H9 (cell line): Measurements from ENCODE around the gene CCNL1. TPM values are rescaled to one million over a fixed set of nuclear protein-coding genes. Genes with fewer than 3 reads are reported as not detected.

Experiments
- DNase-seq: peaks from one replicate; pipeline ENCODE4 v3.0.0-alpha.2; 2017
- H2AFZ ChIP-seq: one replicate; pipeline ENCODE4 v1.6.1; 2013; ENCODE audit warnings: mild to moderate bottlenecking, low read length, control low read depth, moderate library complexity
- H2AK5ac ChIP-seq: 2 replicates; pipeline ENCODE4 v1.6.1; 2013; ENCODE audit warnings: low read length, control low read depth, mixed read lengths; ENCODE audit not compliant: insufficient read length
- H2BK120ac ChIP-seq: one replicate; pipeline ENCODE4 v1.6.1; 2013; ENCODE audit warnings: low read depth, mild to moderate bottlenecking, low read length, control low read depth, inconsistent platforms; ENCODE audit not compliant: poor library complexity, severe bottlenecking
- H2BK12ac ChIP-seq: 2 replicates; pipeline ENCODE4 v1.6.1; 2013; ENCODE audit warnings: low read length, control low read depth, mixed read lengths, low read depth; ENCODE audit not compliant: insufficient read length
- H2BK15ac ChIP-seq: 2 replicates; pipeline ENCODE4 v1.6.1; 2013; ENCODE audit warnings: low read depth, low read length, control low read depth
- H2BK20ac ChIP-seq: one replicate; pipeline ENCODE4 v1.6.1; 2013; ENCODE audit warnings: low read depth, mild to moderate bottlenecking, low read length, control low read depth, inconsistent platforms; ENCODE audit not compliant: poor library complexity, severe bottlenecking
- H2BK5ac ChIP-seq: 2 replicates; pipeline ENCODE4 v1.6.1; 2013; ENCODE audit warnings: low read length, control low read depth, mixed read lengths; ENCODE audit not compliant: insufficient read length
- H3K14ac ChIP-seq: 2 replicates; pipeline ENCODE4 v1.6.1; 2013; ENCODE audit warnings: low read length, control low read depth; ENCODE audit not compliant: insufficient read depth
- H3K18ac ChIP-seq: 2 replicates; pipeline ENCODE4 v1.6.1; 2013; ENCODE audit warnings: low read depth, mild to moderate bottlenecking, mixed read lengths, low read length, control low read depth; ENCODE audit not compliant: insufficient read length
- H3K23ac ChIP-seq: 2 replicates; pipeline ENCODE4 v1.6.1; 2013; ENCODE audit warnings: low read length, control low read depth, mixed read lengths, low read depth; ENCODE audit not compliant: insufficient read length
- H3K23me2 ChIP-seq: 2 replicates; pipeline ENCODE4 v1.6.1; 2013; ENCODE audit warnings: low read depth, mild to moderate bottlenecking, mixed read lengths, low read length, control low read depth; ENCODE audit not compliant: insufficient read length, poor library complexity, severe bottlenecking
- H3K27ac ChIP-seq: 2 replicates; pipeline ENCODE4 v1.5.1; 2013; ENCODE audit warnings: low read length, control low read depth, mixed read lengths, low read depth; ENCODE audit not compliant: insufficient read length
- H3K27me3 ChIP-seq: 2 replicates; pipeline ENCODE4 v1.6.1; 2013; ENCODE audit warnings: low read length, control low read depth, inconsistent platforms; ENCODE audit not compliant: insufficient read depth
- H3K4ac ChIP-seq: 2 replicates; pipeline ENCODE4 v1.6.1; 2013; ENCODE audit warnings: low read depth, mild to moderate bottlenecking, control low read depth, inconsistent platforms, low read length, moderate library complexity
- H3K4me1 ChIP-seq: 2 replicates; pipeline ENCODE4 v1.6.1; 2013; ENCODE audit warnings: low read length, control low read depth, inconsistent platforms; ENCODE audit not compliant: insufficient read depth
- H3K4me2 ChIP-seq: 2 replicates; pipeline ENCODE4 v1.6.1; 2013; ENCODE audit warnings: low read length, control low read depth, mixed read lengths; ENCODE audit not compliant: insufficient read length, insufficient read depth
- H3K56ac ChIP-seq: 2 replicates; pipeline ENCODE4 v1.6.1; 2013; ENCODE audit warnings: low read depth, mild to moderate bottlenecking, mixed read lengths, low read length, control low read depth; ENCODE audit not compliant: insufficient read length
- H3K79me1 ChIP-seq: 2 replicates; pipeline ENCODE4 v1.6.1; 2013; ENCODE audit warnings: low read depth, mild to moderate bottlenecking, moderate library complexity, low read length, control low read depth, inconsistent platforms; ENCODE audit not compliant: insufficient read depth, poor library complexity, severe bottlenecking
- H3K79me2 ChIP-seq: 2 replicates; pipeline ENCODE4 v1.6.1; 2013; ENCODE audit warnings: low read length, control low read depth, inconsistent platforms; ENCODE audit not compliant: insufficient read depth
- H3K9ac ChIP-seq: 2 replicates; pipeline ENCODE4 v1.6.1; 2013; ENCODE audit warnings: low read length, control low read depth, mixed read lengths; ENCODE audit not compliant: insufficient read length; ENCODE audit errors: extremely low read depth
- H3K9me3 ChIP-seq: one replicate; pipeline ENCODE4 v1.6.1; 2013; ENCODE audit warnings: low read depth, low read length, inconsistent platforms; ENCODE audit not compliant: control insufficient read depth
- H3T11ph ChIP-seq: one replicate; pipeline ENCODE4 v1.6.1; 2013; ENCODE audit warnings: mild to moderate bottlenecking, low read length, control low read depth, inconsistent platforms
- H4K20me1 ChIP-seq: one replicate; pipeline ENCODE4 v1.6.1; 2013; ENCODE audit not compliant: control insufficient read depth, insufficient read length, insufficient read depth
- H4K5ac ChIP-seq: 2 replicates; pipeline ENCODE4 v1.6.1; 2013; ENCODE audit warnings: low read depth, mild to moderate bottlenecking, mixed read lengths, low read length, control low read depth; ENCODE audit not compliant: insufficient read length
- H4K8ac ChIP-seq: replicated peaks from 2 replicates; pipeline ENCODE4 v1.6.1; 2013; ENCODE audit warnings: low read length, control low read depth, mixed read lengths, low read depth; ENCODE audit not compliant: insufficient read length
- H4K91ac ChIP-seq: 2 replicates; pipeline ENCODE4 v1.6.1; 2013; ENCODE audit warnings: low read depth, mild to moderate bottlenecking, moderate library complexity, mixed read lengths, low read length, control low read depth; ENCODE audit not compliant: insufficient read length
- H3K27ac Mint-ChIP-seq, 3 experiments: 2 replicates in 2 of 3; 3 replicates in 1 of 3; pipeline ENCODE4 v1.8.0; 2020 to 2021; ENCODE audit warnings: mixed read lengths in 3 of 3, mild to moderate bottlenecking in 1 of 3, moderate library complexity in 1 of 3
- H3K27me3 Mint-ChIP-seq: 2 replicates; pipeline ENCODE4 v1.8.0; 2021; ENCODE audit warnings: low read depth, mild to moderate bottlenecking, moderate library complexity, mixed read lengths
- H3K36me3 Mint-ChIP-seq, 3 experiments: 2 replicates in 2 of 3; 3 replicates in 1 of 3; pipeline ENCODE4 v1.8.0; 2020 to 2021; ENCODE audit warnings: low read depth in 3 of 3, mixed read lengths in 3 of 3; ENCODE audit not compliant: insufficient read depth in 1 of 3
- H3K4me1 Mint-ChIP-seq, 2 experiments: 2 replicates each; pipeline ENCODE4 v1.8.0; 2020; ENCODE audit warnings: mixed read lengths in 2 of 2
- H3K4me3 Mint-ChIP-seq, 2 experiments: 2 replicates in 1 of 2; 3 replicates in 1 of 2; pipeline ENCODE4 v1.8.0; 2020 to 2021; ENCODE audit warnings: mild to moderate bottlenecking in 2 of 2, mixed read lengths in 2 of 2, moderate library complexity in 1 of 2
- H3K9me3 Mint-ChIP-seq, 2 experiments: 2 replicates in 1 of 2; 3 replicates in 1 of 2; pipeline ENCODE4 v1.8.0; 2020; ENCODE audit warnings: mild to moderate bottlenecking in 2 of 2, mixed read lengths in 2 of 2, moderate library complexity in 1 of 2
- WGBS: extraction: QIAGEN DNeasy Blood & Tissue Kit; methylation state at CpG from one replicate; pipeline ENCODE4 v1.1.7; 2013; ENCODE audit warnings: missing lambda C conversion rate, low lambda C conversion rate, mixed read lengths; ENCODE audit not compliant: insufficient read length; ENCODE audit errors: extremely low coverage; 5-methylcytosine and 5-hydroxymethylcytosine counted together
- total RNA-seq: library from RNA; stranded (reverse); gene quantifications from 2 replicates; pipeline ENCODE4 v1.2.1, GENCODE V29; 2021
- TF ChIP-seq, protein P1 (sequence below): fragments of 200-600 bp; sonication (generic); conservative IDR thresholded peaks from 3 replicates; pipeline ENCODE4 v1.8.0; 2021; ENCODE audit warnings: antibody characterized with exemption, mild to moderate bottlenecking

Gene CCNL1
- total RNA-seq, 1 experiment from 2014 or later = 103 TPM

DNA sequence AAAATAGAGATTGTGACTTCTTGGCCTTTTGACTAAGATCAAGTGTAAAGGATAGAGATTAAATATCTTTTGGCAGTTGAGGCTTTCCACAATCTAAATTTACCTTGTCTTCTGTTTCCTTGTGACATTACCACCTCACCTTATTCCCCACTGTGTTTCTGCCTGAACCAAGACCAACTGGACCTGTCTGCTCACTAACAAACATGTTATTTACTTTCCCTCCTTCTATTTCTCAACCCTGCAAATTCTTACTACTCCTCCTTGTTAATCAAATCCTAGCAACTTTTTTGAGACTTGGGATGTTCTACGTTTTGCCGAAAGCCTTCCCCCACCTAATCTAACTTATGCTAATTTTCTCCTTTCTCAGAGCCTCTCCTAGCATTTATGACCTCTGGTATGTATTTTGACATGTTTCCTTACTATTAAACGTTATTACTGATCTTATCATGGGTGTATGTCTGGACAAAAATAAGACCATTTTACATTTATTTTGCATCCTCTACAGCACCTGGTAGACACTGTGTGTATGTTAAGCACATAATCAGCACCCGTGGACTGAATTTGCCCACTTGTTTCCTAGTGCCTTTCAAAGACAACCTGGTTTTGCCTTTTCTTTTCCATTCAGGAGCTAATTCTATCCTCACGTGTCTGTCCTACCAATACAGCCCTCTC lies 7.6 kb upstream of the CCNL1 start:
- Histone ChIP-seq H3K23me2 (no peaks in the 10 kb centered on the region), H3K9ac (no peak overlapping the region), H2BK15ac (no peak overlapping the region), H3K14ac (no peak overlapping the region), H2BK12ac (no peak overlapping the region), H4K8ac (no peak overlapping the region), H3K23ac (no peak overlapping the region), H3K79me2 (no peaks in the 10 kb centered on the region), H4K20me1 (no peaks in the 10 kb centered on the region), H3K56ac (no peak overlapping the region), H3K4me2 (no peak overlapping the region), H3K27me3 (no peaks in the 10 kb centered on the region), H3K27ac (no peak overlapping the region), H3T11ph (no peak overlapping the region), H2AFZ (no peak overlapping the region), H2BK5ac (no peak overlapping the region), H3K9me3 (no peaks in the 10 kb centered on the region), H3K4ac (no peak overlapping the region), H4K91ac (no peak overlapping the region), H2BK120ac (no peak overlapping the region), H3K79me1 (no peaks in the 10 kb centered on the region), H2BK20ac (no peak overlapping the region), H3K18ac (no peak overlapping the region), H4K5ac (no peak overlapping the region), H2AK5ac (no peak overlapping the region), H3K4me1 (no peaks in the 10 kb centered on the region)
- TF ChIP-seq, protein P1, sequence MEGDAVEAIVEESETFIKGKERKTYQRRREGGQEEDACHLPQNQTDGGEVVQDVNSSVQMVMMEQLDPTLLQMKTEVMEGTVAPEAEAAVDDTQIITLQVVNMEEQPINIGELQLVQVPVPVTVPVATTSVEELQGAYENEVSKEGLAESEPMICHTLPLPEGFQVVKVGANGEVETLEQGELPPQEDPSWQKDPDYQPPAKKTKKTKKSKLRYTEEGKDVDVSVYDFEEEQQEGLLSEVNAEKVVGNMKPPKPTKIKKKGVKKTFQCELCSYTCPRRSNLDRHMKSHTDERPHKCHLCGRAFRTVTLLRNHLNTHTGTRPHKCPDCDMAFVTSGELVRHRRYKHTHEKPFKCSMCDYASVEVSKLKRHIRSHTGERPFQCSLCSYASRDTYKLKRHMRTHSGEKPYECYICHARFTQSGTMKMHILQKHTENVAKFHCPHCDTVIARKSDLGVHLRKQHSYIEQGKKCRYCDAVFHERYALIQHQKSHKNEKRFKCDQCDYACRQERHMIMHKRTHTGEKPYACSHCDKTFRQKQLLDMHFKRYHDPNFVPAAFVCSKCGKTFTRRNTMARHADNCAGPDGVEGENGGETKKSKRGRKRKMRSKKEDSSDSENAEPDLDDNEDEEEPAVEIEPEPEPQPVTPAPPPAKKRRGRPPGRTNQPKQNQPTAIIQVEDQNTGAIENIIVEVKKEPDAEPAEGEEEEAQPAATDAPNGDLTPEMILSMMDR = no peak
- no peaks in the 10 kb centered on the region for H3K9me3 Mint-ChIP-seq
- H3K27ac Mint-ChIP-seq = no peak overlapping the region
- DNase-seq = no peak
- peaks cover 7% of the 10 kb centered on the region; the same call in 1 of the 2 replicates for H3K27me3 Mint-ChIP-seq
- no peak overlapping the region for H3K4me3 Mint-ChIP-seq
- H3K4me1 Mint-ChIP-seq = no peaks in the 10 kb centered on the region
- no peaks in the 10 kb centered on the region for H3K36me3 Mint-ChIP-seq
- WGBS = no CpG with 5 or more reads among the region's 5 CpGs
